Hair follicle dermal papilla cell (primary cell): Measurements from ENCODE around the gene CSE1L. TPM values are rescaled to one million over a fixed set of nuclear protein-coding genes. Genes with fewer than 3 reads are reported as not detected.

Experiments
- small RNA-seq: library from RNA; depleted of rRNA; stranded (forward); fragments of <200 nt; gene quantifications from one replicate; pipeline ENCODE3, GENCODE V24; 2012
- total RNA-seq: library from RNA; depleted of rRNA; stranded (reverse); fragments of >200 nt; gene quantifications from 2 replicates; pipeline ENCODE4 v1.2.3, GENCODE V29; 2012

Gene CSE1L
- total RNA-seq = 43.6 and 45.1 TPM in 2 replicates

DNA sequence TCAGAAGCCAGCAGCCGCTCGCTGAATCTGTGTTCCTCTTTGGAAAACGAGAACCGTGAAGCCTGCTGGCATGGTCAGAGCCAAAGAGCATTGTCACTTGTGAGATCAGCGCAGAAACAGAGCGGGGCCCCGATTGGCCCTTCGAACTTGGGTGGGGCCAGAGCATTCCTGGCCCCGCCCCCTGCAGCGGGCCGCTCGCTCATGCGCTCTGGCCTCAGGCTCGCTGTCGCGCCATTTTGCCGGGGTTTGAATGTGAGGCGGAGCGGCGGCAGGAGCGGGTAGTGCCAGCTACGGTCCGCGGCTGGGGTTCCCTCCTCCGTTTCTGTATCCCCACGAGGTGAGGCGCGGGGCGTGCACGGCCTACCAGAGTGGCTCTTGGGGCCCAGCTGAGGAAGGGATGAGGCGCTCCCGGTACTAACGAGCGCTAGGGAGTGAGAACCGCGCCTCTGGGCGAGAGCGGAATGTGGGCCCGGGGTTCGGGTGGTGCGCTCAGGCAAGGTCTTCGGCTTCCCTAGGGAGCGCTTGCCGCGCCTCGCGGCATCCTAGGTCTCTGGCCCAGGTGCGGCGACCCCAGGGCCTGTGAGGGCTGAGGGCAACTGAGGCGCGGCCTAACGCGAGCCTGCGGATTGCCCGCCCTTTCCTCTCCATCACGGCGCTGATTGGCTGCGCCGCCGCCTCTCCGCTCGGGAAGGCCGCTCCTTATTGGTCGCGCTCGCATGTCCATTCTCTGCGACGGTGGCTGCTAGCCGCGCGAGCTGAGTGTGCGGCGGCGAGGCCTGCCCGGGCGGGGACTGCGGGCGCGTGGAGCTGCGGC, at the start of gene CSE1L:
CSE1L (plus strand) TSS at position 226 of the 814 bp plus-strand sequence. CDS start 12,152 bp downstream, outside the sequence.

Small RNA genes within 50 kb of the gene (small RNA-seq; reads per million reads assigned to genes)
- gene SNAP23P1 = not detected

Other genes with a start within 250 kb of the CSE1L start
- gene PREX1, start 218.3 kb upstream of the CSE1L start, total RNA-seq = 13.6 and 26.0 TPM in 2 replicates
- gene ARFGEF2, start 124.6 kb upstream of the CSE1L start, total RNA-seq = 42.9 and 55.3 TPM in 2 replicates
- gene STAU1, start 142.0 kb downstream of the CSE1L start, total RNA-seq = 56.8 and 59.1 TPM in 2 replicates
- gene DDX27, start 173.1 kb downstream of the CSE1L start, total RNA-seq = 25.6 and 29.2 TPM in 2 replicates
- gene ZNFX1, start 231.7 kb downstream of the CSE1L start, total RNA-seq = 105 and 110 TPM in 2 replicates